Suprapubic skin (tissue), 4 donors: ENCODE measurements around the gene BRD2.

ENCODE experiments used
- CTCF ChIP-seq, 2 donors: fragments of 200-600 bp in 1 of 2; fragments of 450-650 bp in 1 of 2; sonication (generic) in 1 of 2; IDR thresholded peaks; one replicate each; pipeline ENCODE4 v1.5.1; 2016 to 2019; ENCODE audit warnings: antibody characterized with exemption in 2 of 2, mild to moderate bottlenecking in 1 of 2, moderate library complexity in 1 of 2
- POLR2A ChIP-seq, 2 donors: fragments of 450-650 bp; IDR thresholded peaks; one replicate each; pipeline ENCODE4 v1.6.1; 2017; ENCODE audit warnings: antibody characterized with exemption in 2 of 2, mild to moderate bottlenecking in 2 of 2, moderate library complexity in 2 of 2
- POLR2AphosphoS5 ChIP-seq, 3 donors: sonication (generic); formaldehyde crosslinking; IDR thresholded peaks; one replicate each; pipeline ENCODE4 v1.6.1; 2017; ENCODE audit warnings: antibody characterized with exemption in 3 of 3

- TF ChIP-seq CTCF (IDR thresholded peaks at IDR 0.05) = no peak
- no peak for TF ChIP-seq POLR2AphosphoS5 (IDR thresholded peaks at IDR 0.05)
- no peak for TF ChIP-seq POLR2A (IDR thresholded peaks at IDR 0.05)
Observed at GRCh38 chr6:32953775-32954174, 14.6 kb upstream of the BRD2 start.
